Measurements from ENCODE around the gene PGBD5. TPM values are rescaled to one million over a fixed set of nuclear protein-coding genes. Genes with fewer than 3 reads are reported as not detected.

PGBD5 gene
- total RNA-seq, 2 experiments from 2014 or later, result not detected

DNA sequence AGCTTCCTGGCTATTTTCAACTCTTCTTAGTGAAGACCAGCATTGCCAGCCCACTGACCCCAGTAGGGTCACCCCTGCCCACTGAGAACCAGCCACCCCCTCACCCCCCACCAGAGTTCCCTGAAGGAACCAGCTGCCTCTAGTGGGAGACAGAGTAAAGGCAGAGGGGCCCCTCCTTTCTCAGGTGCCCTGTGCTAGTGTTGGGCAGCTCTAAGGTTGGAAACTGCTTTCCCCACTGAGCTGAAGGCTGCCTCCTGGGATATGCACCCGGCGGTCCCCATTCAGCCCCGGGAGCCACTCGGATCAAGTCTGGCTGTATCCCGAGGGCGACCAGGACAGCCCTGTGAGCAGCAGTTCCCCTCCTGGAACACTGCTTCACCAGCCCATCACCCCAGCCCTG is 111.0 kb downstream of the PGBD5 start:
- no peak for ATAC-seq
- peaks cover 2% of the 10 kb centered on the region for H3K4me1 Mint-ChIP-seq (ENCODE audit: low read depth)

DNA sequence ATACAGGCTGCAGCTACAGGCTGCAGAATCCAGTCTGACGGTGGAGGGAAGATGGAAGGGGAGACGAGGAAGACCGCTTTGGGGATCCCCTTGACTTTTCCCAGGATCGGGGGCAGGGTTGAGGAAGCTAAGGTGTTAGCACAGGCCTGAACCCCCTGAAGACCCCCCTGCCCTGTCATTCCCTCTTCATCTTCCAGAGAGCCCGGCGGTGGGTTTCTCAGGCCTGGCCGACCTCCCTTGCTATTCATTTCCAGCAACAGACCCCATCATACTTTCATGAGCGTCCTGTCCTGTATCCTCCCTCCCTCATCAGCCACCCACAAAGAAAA is 112.0 kb downstream of the PGBD5 start:
- intact Hi-C loops (cut with micrococcal nuclease), result no loop called here
- H3K4me3 Mint-ChIP-seq, result no peak overlapping the region
- ATAC-seq, result no peak
- H3K27ac Mint-ChIP-seq, result no peak overlapping the region
- TF ChIP-seq, protein P1, sequence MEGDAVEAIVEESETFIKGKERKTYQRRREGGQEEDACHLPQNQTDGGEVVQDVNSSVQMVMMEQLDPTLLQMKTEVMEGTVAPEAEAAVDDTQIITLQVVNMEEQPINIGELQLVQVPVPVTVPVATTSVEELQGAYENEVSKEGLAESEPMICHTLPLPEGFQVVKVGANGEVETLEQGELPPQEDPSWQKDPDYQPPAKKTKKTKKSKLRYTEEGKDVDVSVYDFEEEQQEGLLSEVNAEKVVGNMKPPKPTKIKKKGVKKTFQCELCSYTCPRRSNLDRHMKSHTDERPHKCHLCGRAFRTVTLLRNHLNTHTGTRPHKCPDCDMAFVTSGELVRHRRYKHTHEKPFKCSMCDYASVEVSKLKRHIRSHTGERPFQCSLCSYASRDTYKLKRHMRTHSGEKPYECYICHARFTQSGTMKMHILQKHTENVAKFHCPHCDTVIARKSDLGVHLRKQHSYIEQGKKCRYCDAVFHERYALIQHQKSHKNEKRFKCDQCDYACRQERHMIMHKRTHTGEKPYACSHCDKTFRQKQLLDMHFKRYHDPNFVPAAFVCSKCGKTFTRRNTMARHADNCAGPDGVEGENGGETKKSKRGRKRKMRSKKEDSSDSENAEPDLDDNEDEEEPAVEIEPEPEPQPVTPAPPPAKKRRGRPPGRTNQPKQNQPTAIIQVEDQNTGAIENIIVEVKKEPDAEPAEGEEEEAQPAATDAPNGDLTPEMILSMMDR (IDR thresholded peaks at IDR 0.05), result no peak
- H3K4me1 Mint-ChIP-seq (ENCODE audit: low read depth), result peaks cover 2% of the 10 kb centered on the region
- H3K36me3 Mint-ChIP-seq (ENCODE audit: low read depth), result no peaks in the 10 kb centered on the region
- no peak for DNase-seq
- H3K9me3 Mint-ChIP-seq, result no peaks in the 10 kb centered on the region
- H3K27me3 Mint-ChIP-seq, result peaks cover 8% of the 10 kb centered on the region
- ChIA-PET POLR2A (no interaction called here), CTCF (interaction anchor here (1.1 kb wide), 1 partner anchor 653 kb away, joined by 4 read pairs; no protein-coding TSS in a partner anchor)

More for the DNA sequence above, 111.0 kb downstream of the PGBD5 start:
- H3K27ac Mint-ChIP-seq, result no peak overlapping the region
- CTCF ChIA-PET, result interaction anchor here (1.1 kb wide), 1 partner anchor 654 kb away, joined by 4 read pairs; no protein-coding TSS in a partner anchor
- H3K36me3 Mint-ChIP-seq (ENCODE audit: low read depth), result no peaks in the 10 kb centered on the region
- POLR2A ChIA-PET, result no interaction called here
- TF ChIP-seq, protein P1 (IDR thresholded peaks at IDR 0.05), result no peak
- no peaks in the 10 kb centered on the region for H3K9me3 Mint-ChIP-seq
- no peak for DNase-seq
- no peak overlapping the region for H3K4me3 Mint-ChIP-seq
- peaks cover 8% of the 10 kb centered on the region for H3K27me3 Mint-ChIP-seq
- intact Hi-C loops (cut with micrococcal nuclease), result no loop called here

DNA sequence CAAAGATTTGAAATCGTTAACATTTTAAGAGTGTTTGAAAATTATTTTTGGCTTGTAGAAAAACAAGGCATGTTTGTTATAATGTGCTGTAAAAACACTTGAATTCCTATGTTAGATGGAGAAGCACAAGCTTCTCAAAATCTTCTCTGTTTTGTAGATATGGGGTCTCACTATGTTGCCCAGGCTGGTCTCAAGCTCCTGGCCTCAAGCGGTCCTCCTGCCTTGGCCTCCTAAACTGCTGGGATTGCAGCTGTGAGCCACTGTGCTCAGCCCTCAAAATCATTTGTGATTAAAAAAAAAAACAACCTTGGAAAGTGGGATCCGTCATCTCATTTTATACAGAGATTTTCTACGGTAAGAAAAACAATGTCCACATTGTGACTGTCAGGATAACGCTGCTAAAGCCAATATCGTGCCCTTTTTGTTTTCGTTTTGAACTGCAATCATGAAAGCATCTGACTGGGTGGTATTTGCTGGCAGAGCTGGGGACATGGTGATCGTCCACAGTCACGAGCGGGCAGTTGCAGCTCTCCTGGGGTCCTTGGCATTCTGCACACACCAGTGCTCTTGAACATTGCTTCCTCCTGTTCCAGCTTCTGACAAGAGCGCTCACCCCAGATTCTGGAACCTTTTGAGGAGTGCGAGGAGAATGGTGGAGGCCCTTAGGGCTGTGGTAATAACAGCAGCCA is 112.5 kb downstream of the PGBD5 start:
- Mint-ChIP-seq H3K36me3 (ENCODE audit: low read depth) (no peaks in the 10 kb centered on the region), H3K4me1 (ENCODE audit: low read depth) (peaks cover 2% of the 10 kb centered on the region), H3K9me3 (no peaks in the 10 kb centered on the region), H3K27me3 (peaks cover 8% of the 10 kb centered on the region), H3K4me3 (no peak overlapping the region), H3K27ac (no peak overlapping the region)
- TF ChIP-seq, protein P1 (IDR thresholded peaks at IDR 0.05), result no peak
- ChIA-PET CTCF (no interaction called here), POLR2A (no interaction called here)
- intact Hi-C loops (cut with micrococcal nuclease), result no loop called here
- ATAC-seq (no peak), DNase-seq (no peak)

DNA sequence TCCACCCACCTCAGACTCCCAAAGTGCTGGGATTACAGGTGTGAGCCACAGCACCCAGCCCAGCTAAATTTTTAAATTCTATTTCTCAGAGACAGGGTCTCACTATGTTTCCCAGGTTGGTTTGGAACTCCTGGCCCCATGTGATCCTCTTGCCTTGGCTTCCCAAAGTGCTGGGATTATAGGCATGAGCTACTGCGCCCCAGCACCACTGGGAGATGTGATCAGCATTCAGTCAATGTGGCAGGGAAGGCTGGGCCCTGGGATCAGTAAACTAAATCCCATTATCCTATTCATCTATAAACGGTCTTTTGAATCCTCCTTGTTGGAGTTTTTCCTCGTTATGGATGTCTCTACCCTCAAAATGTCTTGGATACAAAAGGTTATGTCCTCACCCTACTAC is 113.5 kb downstream of the PGBD5 start:
- peaks cover 2% of the 10 kb centered on the region for H3K4me1 Mint-ChIP-seq (ENCODE audit: low read depth)
- no peaks in the 10 kb centered on the region for H3K36me3 Mint-ChIP-seq (ENCODE audit: low read depth)
- H3K27me3 Mint-ChIP-seq, result peaks cover 8% of the 10 kb centered on the region
- intact Hi-C loops (cut with micrococcal nuclease), result no loop called here
- TF ChIP-seq, protein P1 (IDR thresholded peaks at IDR 0.05), result no peak
- no peak overlapping the region for H3K27ac Mint-ChIP-seq
- ATAC-seq (no peak), DNase-seq (no peak)
- no peak overlapping the region for H3K4me3 Mint-ChIP-seq
- H3K9me3 Mint-ChIP-seq, result no peaks in the 10 kb centered on the region
- ChIA-PET CTCF (interaction anchor here (1.0 to 1.8 kb wide), 3 partner anchors 39 to 651 kb away, joined by 3 to 13 read pairs (median 3); no protein-coding TSS in a partner anchor), POLR2A (no interaction called here)

DNA sequence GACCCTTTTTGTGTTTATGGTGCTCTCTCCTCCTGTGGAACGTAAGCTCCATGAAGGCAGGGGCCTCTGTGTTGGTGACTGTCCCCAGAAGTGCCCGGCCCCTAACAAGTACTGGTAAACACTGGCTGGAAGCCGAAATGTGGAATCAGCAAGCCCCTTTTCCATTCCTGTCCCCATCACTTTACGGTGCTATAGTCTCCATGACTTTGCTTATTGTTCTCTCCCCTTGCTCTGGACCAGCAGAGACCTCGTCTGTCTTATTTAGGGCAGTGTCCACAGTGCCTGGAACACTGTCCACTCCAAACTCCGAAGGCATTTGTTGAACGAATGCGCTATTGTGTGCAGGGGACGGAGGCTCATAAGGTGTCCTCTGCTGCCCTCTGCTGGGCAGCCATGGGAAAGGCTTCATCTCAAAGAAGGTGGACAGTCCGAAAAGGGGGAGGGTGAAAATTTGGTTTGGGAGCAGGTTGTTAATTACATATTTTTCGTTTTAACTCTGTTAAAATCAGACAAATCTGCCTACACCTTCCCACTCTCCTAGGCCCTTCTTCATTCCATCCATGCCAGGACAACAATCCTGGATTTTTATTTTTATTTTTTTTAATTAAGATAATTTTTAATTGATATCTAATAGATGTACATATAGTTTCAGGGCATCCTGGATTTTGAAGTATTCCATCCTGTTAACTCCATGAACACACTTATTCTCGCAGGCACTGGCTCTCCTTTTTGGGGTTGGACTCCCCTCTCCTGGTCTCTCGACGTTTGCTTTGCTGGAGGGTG is 115.6 kb downstream of the PGBD5 start:
- ChIA-PET POLR2A (interaction anchor here (0.6 to 1.4 kb wide), 3 partner anchors 187 to 1050 kb away, joined by 3 to 4 read pairs (median 4); no protein-coding TSS in a partner anchor), CTCF (interaction anchor here (0.6 to 3.2 kb wide), 6 partner anchors 33 to 673 kb away, joined by 3 to 14 read pairs (median 3); no protein-coding TSS in a partner anchor)
- no peaks in the 10 kb centered on the region for H3K36me3 Mint-ChIP-seq (ENCODE audit: low read depth)
- H3K4me3 Mint-ChIP-seq, result no peak overlapping the region
- peaks cover 8% of the 10 kb centered on the region for H3K27me3 Mint-ChIP-seq
- peaks cover 4% of the 10 kb centered on the region for H3K4me1 Mint-ChIP-seq (ENCODE audit: low read depth)
- no peak overlapping the region for H3K27ac Mint-ChIP-seq
- ATAC-seq (peak; percentile 61), DNase-seq (peak; percentile 78)
- H3K9me3 Mint-ChIP-seq, result no peaks in the 10 kb centered on the region
- intact Hi-C loops (cut with micrococcal nuclease), result loop anchor here (1.0 kb wide), 1 partner anchor 649 kb away; no protein-coding TSS in a partner anchor
- TF ChIP-seq, protein P1 (IDR thresholded peaks at IDR 0.05), result peak; percentile 93
